ENCODE measurements around the gene NPIPB2. TPM values are rescaled to one million over a fixed set of nuclear protein-coding genes. Genes with fewer than 3 reads are reported as not detected.

NPIPB2 gene
- total RNA-seq, 4 donors from 2014 or later: 1.4 to 5.9 (median 4.1) TPM

- Histone ChIP-seq H3K27ac (no peak overlapping the region), H3K4me3 (no peak overlapping the region), H3K9me3 (no peaks in the 10 kb centered on the region), H3K27me3 (no peaks in the 10 kb centered on the region), H3K36me3 (peaks cover 0 to 52% of the 10 kb centered on the region in 2 donors), H3K4me1 (peaks cover 0 to 39% (median 0%) of the 10 kb centered on the region in 3 donors)
- 38 to 61% methylated on average over 3 to 5 of the region's 5 CpGs for WGBS, 2 donors (ENCODE audit: low coverage in 1 of 2)
- TF ChIP-seq EP300 (IDR thresholded peaks at IDR 0.05) (no peak), CTCF (IDR thresholded peaks at IDR 0.05) (no peak), POLR2A (IDR thresholded peaks at IDR 0.05) (no peak), POLR2AphosphoS5 (IDR thresholded peaks at IDR 0.05) (no peak)
- no peak for ATAC-seq
These were observed 45.2 kb downstream of the NPIPB2 start for GRCh38 chr16:11896486-11897176.

- Histone ChIP-seq H3K27ac (no peak overlapping the region), H3K4me1 (peaks cover 0 to 10% (median 0%) of the 10 kb centered on the region in 3 donors), H3K4me3 (no peak overlapping the region), H3K27me3 (no peaks in the 10 kb centered on the region), H3K9me3 (no peaks in the 10 kb centered on the region), H3K36me3 (peaks cover 0 to 80% of the 10 kb centered on the region in 2 donors)
- 71 to 100% methylated on average over 2 of the region's 2 CpGs for WGBS, 2 donors (ENCODE audit: low coverage in 1 of 2)
- TF ChIP-seq CTCF (IDR thresholded peaks at IDR 0.05) (no peak), POLR2A (IDR thresholded peaks at IDR 0.05) (no peak), EP300 (IDR thresholded peaks at IDR 0.05) (no peak), POLR2AphosphoS5 (IDR thresholded peaks at IDR 0.05) (no peak)
- ATAC-seq: no peak
These were observed 48.3 kb downstream of the NPIPB2 start for GRCh38 chr16:11893571-11893970.

GRCh38 chr16:11892761-11893160 lies 49.1 kb downstream of the NPIPB2 start:
- H3K27me3 ChIP-seq: no peaks in the 10 kb centered on the region
- 61 to 78% methylated on average over 3 of the region's 4 CpGs for WGBS, 2 donors (ENCODE audit: low coverage in 1 of 2)
- TF ChIP-seq EP300 (IDR thresholded peaks at IDR 0.05): no peak
- TF ChIP-seq CTCF (IDR thresholded peaks at IDR 0.05): no peak
- no peak for TF ChIP-seq POLR2AphosphoS5 (IDR thresholded peaks at IDR 0.05)
- TF ChIP-seq POLR2A (IDR thresholded peaks at IDR 0.05): no peak
- H3K27ac ChIP-seq: no peak overlapping the region
- peaks cover 0 to 88% of the 10 kb centered on the region in 2 donors for H3K36me3 ChIP-seq
- H3K9me3 ChIP-seq: no peaks in the 10 kb centered on the region
- no peak overlapping the region for H3K4me3 ChIP-seq
- H3K4me1 ChIP-seq: peaks cover 0 to 6% (median 0%) of the 10 kb centered on the region in 3 donors
- no peak for ATAC-seq

GRCh38 chr16:11890231-11890965 lies 51.4 kb downstream of the NPIPB2 start:
- Histone ChIP-seq H3K36me3 (peaks cover 0 to 95% of the 10 kb centered on the region in 2 donors), H3K27me3 (no peaks in the 10 kb centered on the region), H3K4me1 (no peaks in the 10 kb centered on the region), H3K27ac (no peak overlapping the region), H3K9me3 (no peaks in the 10 kb centered on the region), H3K4me3 (no peak overlapping the region)
- TF ChIP-seq POLR2AphosphoS5 (IDR thresholded peaks at IDR 0.05) (no peak), CTCF (IDR thresholded peaks at IDR 0.05) (no peak), EP300 (IDR thresholded peaks at IDR 0.05) (no peak)
- 91 to 94% methylated on average over 5 of the region's 5 CpGs for WGBS, 2 donors (ENCODE audit: low coverage in 1 of 2)
- ATAC-seq: no peak
